Activated CD4-positive, alpha-beta T cell treated with anti-CD3 and anti-CD28 coated beads for 24 hours (primary cell): ENCODE data around the gene TRPV2.
"Not testable (repeated sequence)": the region's sequence is repeated elsewhere in the genome, so short reads cannot be mapped to it uniquely, and the experiment has no call there.

Source experiments
- DNase-seq, 2 donors: peaks; one replicate each; pipeline ENCODE4 v3.0.0-alpha.2; 2020; ENCODE audit warnings: low read depth in 2 of 2

TRPV2 gene, protein sequence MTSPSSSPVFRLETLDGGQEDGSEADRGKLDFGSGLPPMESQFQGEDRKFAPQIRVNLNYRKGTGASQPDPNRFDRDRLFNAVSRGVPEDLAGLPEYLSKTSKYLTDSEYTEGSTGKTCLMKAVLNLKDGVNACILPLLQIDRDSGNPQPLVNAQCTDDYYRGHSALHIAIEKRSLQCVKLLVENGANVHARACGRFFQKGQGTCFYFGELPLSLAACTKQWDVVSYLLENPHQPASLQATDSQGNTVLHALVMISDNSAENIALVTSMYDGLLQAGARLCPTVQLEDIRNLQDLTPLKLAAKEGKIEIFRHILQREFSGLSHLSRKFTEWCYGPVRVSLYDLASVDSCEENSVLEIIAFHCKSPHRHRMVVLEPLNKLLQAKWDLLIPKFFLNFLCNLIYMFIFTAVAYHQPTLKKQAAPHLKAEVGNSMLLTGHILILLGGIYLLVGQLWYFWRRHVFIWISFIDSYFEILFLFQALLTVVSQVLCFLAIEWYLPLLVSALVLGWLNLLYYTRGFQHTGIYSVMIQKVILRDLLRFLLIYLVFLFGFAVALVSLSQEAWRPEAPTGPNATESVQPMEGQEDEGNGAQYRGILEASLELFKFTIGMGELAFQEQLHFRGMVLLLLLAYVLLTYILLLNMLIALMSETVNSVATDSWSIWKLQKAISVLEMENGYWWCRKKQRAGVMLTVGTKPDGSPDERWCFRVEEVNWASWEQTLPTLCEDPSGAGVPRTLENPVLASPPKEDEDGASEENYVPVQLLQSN

DNA sequence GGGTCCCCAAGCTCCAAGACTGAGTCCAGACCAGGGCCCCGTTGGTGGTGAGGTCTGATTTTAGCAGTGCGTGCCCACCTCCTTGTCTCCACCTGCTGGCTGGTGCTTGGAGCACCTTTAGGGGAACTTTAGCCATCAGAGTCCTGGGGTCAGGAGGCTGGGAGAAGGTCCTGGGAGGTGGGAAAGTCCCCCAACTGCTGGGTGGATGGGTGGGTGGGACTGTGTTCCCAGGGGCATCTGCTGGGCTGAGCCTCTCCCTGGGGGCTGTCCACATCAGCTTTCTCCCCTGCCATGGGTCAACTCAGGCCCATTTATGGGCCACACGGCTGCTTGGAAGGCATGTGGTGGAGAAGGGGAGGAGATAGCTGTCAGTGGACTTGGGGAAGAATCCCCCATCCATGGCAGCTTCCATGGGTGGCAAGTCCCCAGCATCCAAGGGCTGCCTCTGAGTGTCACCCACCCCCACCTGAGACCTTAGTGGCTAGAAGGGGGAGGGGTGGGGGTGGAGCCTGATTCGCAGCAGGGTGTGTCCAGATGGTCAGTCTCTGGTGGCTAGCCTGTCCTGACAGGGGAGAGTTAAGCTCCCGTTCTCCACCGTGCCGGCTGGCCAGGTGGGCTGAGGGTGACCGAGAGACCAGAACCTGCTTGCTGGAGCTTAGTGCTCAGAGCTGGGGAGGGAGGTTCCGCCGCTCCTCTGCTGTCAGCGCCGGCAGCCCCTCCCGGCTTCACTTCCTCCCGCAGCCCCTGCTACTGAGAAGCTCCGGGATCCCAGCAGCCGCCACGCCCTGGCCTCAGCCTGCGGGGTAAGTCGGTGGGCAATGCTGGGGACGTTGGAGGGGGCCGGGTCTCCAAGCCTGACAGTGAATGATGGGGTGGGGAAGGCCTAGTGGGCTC, at the start of gene TRPV2:
TSS of gene TRPV2 (plus strand) at position 541 of the 894 bp plus-strand sequence. CDS start 2,098 bp downstream, outside the sequence.
- no peak for DNase-seq

DNA sequence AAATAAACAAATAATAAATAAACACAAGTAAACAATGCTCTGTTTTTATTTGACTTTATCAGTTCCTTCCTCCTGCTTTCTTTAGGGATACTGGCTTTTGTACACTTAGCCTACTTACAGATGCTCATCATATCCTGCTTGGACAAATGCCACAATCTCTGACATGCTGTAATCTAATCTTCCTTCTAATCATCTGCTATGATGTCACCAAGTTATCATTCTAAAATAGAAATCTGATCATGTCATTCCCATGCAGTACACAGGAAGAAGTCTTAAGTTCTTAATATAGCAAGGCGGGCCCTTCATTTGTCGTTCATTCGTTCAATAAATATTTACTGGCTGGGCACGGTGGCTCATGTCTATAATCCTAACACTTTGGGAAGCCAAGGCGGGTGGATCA, 43.6 kb upstream of the TRPV2 start:
- no peak for DNase-seq

DNA sequence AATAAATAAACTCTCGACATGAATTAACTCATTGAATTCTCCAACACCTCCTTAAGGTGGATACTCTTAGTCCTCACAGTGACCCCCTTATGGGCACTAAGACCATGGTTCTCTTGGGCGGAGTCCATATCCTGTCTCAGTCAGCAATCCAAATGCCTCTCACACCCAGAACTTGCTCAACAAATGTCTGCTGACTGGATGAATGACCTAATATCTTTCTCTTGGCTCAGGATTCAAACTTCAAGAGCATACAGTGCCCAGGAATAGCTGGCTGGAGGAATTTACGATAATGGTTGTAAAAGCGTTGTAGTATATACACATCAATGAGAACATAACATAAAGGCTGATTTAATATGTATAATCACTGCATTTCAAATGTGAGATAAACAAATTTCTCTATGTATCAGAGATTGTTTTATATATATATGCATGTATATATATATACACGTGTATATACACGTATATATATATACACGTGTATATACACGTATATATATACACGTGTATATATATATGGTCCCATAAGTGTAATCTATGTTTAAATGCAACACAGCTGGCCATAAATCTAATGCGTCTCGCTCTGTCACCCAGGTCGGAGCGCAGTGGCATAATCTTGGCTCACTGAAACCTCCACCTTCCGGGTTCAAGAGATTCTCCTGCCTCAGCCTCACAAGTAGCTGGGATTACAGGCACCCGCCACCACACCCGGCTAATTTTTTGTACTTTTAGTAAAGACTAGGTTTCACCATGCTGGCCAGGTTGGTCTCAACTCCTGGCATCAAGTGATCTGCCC, 41.0 kb upstream of the TRPV2 start:
- DNase-seq = no peak

DNA sequence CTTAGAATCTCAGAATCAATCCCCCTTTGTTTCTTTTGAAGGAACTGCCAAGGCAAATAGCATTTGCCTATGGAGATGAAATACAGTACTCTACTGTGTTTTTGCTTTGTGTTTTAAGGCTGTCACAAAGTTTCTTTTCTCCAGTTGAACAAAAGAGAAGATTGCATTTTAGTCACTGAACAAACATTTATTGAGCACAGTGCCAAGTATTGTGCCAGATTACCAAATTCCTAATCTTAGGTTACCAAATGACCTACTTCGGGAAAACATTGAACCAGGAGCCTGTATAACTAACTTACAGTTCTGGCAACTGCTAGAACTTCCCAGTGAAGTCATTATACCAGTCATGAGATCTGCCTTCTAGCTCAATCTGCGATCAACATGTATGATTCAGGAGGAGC, 37.4 kb upstream of the TRPV2 start:
- no peak for DNase-seq

DNA sequence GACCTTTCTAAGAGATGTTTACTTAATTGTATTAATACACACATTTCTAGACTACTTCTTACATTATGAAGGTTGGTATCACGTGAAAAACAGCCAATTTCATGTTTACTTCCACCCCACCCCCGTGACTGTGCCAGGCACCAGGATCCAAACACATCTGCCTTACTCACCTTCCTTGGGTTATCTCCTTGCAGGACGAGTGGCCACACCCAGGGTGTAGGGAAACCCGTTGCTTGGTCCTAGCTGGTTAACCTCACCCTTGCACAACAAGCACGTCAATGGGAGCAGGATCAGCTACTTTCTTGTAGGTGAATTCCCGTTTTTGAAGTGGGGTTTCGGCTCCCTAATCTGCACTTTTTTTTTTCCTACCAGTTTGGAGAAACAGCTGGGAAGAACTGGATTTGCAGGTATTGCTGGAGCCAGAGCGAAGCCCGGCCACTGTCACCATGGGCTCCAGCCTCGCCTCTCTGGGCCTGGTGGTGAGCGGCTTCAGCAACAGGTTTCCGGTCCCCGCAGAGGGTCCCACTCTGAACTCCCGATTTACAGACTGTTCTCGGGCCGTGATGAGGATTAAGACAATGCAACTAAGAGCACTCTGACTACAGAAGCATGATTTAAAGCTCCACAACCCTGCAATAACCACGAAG, 36.6 kb upstream of the TRPV2 start:
- no peak for DNase-seq

DNA sequence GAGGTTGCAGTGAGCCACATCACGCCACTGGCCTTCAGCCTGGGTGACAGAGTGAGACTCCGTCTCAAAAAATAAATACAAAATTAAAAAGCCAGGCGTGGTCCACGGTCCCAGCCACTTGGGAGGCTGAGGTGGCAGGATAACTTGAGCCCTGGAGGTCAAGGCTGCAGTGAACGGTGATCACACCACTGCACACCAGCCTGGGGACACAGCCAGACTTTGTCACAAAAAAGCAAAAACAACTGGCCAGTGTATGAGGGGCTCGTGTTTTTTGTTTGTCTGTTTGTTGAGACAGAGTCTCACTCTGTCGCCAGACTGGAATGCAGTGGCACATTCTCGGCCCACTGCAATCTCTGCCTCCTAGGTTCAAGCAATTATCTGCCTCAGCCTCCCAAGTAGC, 35.7 kb upstream of the TRPV2 start:
- DNase-seq = no peak

DNA sequence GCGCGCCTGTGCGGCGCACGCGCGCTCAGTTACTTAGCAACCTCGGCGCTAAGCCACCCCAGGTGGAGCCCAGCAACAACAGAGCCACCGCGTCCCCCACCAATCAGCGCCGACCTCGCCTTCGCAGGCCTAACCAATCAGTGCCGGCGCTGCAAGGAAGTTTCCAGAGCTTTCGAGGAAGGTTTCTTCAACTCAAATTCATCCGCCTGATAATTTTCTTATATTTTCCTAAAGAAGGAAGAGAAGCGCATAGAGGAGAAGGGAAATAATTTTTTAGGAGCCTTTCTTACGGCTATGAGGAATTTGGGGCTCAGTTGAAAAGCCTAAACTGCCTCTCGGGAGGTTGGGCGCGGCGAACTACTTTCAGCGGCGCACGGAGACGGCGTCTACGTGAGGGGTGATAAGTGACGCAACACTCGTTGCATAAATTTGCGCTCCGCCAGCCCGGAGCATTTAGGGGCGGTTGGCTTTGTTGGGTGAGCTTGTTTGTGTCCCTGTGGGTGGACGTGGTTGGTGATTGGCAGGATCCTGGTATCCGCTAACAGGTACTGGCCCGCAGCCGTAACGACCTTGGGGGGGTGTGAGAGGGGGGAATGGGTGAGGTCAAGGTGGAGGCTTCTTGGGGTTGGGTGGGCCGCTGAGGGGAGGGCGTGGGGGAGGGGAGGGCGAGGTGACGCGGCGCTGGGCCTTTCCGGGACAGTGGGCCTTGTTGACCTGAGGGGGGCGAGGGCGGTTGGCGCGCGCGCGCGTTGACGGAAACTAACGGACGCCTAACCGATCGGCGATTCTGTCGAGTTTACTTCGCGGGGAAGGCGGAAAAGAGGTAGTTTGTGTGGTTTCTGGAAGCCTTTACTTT, 34.5 kb upstream of the TRPV2 start, which contains the start of gene UBB:
TSS of gene UBB (plus strand) at position 452 of the 856 bp plus-strand sequence. CDS start 817 bp downstream, outside the sequence.
- peak; percentile 87 for DNase-seq

DNA sequence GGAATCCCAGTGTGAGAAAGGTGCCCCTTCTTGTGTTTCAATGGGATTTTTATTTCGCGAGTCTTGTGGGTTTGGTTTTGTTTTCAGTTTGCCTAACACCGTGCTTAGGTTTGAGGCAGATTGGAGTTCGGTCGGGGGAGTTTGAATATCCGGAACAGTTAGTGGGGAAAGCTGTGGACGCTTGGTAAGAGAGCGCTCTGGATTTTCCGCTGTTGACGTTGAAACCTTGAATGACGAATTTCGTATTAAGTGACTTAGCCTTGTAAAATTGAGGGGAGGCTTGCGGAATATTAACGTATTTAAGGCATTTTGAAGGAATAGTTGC, 33.9 kb upstream of the TRPV2 start:
- peak; percentile 21 to 33 for DNase-seq

DNA sequence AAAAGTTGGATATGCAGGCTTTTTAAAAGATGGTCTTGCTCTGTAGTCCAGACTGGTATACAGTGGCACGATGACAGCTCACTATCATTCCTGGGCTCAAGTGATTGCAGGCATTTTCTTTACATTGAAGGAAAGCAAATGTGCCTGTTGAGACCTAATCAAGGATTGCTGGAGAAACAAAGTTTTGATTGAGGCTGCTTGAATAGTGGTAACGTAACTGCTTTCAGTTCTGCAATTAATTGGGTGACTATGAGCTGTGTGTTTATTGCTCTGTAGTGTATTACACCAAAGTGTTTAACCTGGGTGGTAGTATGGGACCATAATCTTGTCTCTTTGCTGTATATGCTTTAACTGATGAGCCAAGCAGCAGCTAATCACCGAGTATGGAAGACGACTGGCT, 32.2 kb upstream of the TRPV2 start:
- DNase-seq = no peak

DNA sequence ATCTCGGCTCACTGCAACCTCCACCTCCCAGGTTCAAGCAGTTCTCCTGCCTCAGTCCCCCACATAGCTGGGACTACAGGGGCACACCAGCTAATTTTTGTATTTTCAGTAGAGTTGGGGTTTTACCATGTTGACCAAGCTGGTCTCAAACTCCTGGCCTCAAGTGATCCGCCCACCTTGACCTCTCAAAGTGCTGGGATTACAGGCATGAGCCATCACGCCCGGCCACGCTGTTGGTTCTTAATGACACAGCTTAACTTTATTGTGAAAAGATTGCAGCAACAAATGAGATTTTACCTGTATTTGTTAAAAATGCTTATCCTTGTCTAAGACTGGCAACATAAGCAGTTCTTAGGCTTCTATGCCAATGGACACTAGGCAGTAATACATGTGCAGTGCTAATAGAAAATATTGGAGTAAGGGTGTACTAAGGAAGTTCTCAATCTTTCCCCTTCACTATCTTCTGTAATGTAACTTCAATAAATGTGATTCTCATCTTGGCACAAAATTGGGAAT, 31.5 kb upstream of the TRPV2 start:
- no peak for DNase-seq

DNA sequence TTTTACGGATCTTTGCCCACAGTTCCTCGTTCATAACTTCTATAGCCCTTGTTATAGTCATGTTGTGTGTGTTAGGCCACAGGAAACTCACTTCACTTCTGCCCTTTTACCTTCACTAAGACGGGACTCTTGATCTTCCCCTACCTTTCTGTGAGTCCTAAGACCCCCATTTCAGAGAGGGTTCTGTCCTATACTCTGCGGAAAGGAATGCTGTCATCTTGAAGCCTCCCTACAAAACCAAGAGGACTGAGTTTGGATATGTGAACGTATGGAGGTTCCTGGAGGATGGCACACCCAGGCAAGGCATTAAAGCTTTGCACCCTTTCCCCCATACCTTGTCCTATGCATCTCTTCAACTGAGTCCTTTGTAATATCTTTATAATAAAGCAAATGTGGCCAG, 30.8 kb upstream of the TRPV2 start:
- DNase-seq = no peak

DNA sequence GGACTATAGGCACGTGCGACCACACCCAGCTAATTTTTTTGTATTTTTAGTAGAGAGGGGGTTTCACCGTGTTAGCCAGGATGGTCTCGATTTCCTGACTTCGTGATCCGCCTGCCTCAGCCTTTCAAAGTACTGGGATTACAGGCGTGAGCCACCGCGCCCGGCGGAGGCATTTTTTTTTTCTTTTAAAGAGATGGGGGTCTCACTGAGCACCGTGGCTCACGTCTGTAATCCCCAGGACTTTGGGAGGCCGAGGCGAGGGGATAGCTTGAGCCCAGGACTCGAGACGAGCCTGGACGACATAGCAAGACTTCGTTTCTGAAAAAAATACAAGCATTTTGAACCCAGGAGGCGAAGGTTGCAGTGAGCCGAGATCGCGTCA, 29.3 kb upstream of the TRPV2 start:
- DNase-seq = not testable (repeated sequence)

DNA sequence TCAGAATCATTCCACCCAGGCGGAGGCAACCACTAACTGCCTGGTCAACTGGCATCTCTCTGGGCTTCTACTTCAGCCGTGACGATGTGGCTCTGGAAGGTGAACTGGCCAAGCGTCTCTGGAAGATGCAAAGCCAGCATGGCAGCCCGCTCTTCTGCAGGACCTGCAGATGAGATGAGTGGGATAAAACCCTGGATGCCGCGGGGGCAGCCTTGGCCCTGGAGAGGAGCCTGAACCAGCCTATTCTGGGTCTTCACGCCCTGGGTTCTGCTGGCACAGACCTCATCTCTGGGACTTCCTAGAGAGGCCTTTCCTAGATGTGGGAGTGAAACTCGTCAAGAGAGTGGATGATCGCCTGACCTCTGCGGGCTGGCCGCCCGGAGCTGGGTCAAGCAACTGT, 23.9 kb upstream of the TRPV2 start:
- DNase-seq = no peak

DNA sequence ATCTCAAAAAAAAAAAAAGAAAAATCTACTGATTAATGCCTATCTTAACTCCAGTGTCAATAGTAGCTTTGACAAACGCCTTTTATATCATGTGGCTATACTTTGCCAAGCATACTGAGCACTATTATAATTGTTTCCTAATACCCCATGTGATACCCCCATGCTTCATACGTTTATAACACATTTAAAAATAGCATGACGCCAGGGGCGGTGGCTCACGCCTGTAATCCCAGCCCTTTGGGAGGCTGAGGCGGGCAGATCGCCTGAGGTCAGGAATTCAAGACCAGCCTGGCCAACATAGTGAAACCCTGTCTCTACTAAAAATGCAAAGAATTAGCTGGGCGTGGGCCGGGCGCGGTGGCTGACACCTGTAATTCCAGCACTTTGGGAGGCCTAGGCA, 22.9 kb upstream of the TRPV2 start:
- DNase-seq = not testable (repeated sequence)

DNA sequence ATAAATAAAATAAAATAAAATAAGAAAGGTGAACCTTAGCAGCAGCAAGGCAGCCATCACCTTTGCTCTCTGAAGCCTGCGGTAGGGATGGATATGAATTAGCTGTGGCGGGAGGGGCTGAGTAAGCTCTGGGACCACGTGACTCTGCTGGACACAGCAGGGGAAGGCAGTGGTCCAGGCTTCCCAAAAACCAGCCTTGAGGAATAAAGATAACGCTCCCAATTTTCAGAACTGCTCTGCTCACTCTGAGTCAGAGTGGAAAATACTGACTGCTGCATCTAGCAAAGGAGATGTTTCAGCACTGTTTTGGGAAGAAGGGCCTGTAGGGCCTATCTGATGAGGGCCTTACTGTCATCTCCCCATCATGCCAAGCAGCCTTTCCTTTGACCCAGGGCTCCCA, 19.5 kb upstream of the TRPV2 start:
- not testable (repeated sequence) for DNase-seq

DNA sequence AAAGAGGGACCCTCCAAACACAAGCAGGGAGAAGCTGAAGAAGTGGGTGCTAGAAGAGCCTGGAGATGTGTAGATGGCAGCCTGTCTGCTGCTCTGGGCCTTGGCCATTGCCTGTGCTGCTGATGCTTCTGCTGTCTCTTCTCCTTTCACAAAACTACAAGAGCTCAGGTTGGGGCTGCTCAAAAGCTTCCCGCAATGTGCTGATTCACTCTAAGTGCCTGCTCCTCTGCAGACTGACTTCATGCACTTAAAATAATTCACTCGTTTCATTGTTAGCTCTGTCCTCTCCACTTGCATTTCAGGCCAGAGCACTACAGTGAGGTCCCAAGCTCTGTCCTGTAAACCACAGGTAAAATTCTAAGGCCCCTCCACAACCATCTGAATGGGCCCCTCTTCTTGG, 18.7 kb upstream of the TRPV2 start:
- DNase-seq = not testable (repeated sequence)

DNA sequence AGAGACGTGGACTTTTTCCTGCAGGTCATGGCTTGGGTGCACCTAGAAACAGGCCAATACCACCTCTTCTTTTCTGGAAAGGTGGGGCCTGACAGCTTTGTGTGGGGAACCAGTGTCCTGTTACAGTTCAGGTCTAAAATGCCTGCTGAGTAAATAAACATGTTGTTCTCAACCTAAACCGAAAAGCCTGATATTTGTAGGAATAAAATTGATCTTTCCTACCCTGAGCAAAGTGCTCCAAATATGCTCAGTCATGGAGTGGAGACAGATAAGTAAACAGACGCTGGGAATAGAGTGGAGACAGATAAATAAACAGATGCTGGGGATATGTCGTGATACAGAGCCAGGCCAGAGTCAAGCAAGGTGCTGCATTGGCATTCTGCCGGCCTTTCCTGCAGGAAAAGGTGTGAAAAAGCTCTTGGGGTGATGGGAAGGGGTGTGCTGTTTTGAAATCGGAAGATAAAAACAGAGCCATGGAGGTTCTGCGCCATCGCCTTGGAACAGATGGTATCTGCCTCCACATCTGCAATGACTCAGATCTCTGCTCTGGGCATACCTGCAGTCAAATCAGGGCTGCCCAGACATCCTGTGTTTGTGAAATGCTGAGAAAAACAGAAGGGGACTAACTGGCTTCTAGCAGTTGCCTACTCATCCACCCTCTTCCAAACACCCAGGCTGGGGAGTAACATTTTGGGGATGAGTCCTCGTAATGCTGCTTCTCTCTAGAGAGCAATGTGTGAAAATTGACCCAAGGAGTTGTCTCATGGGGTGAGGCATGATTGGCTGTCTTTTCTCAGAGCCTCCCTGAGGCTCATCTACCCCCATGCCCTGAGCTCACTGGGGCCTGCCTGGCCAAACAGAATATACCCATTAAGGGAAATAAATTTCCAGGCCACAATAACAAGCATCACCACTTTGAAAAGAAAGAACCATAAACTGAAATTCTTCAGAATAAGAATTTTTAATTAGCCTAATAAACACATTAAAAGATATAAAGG, 16.8 kb upstream of the TRPV2 start:
- DNase-seq = no peak

DNA sequence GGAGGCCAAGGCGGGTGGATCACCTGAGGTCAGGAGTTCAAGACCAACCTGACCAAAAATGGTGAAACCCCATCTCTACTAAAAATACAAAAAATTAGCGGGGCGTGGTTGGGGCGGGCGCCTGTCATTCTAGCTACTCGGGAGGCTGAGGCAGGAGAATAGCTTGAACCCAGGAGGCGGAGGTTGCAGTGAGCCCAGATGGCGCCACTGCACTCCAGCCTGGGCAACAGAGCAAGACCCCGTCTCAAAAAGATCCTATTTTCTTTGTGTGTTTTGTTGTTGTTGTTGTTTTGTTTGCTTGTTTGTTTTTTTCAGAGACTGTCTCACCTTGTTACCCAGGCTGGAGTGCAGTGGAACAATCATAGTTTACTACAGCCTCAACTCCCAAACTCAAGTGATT, 11.5 kb upstream of the TRPV2 start:
- not testable (repeated sequence) for DNase-seq
